Measurements from ENCODE around the gene SETD5. TPM values are rescaled to one million over a fixed set of nuclear protein-coding genes. Genes with fewer than 3 reads are reported as not detected.

SETD5 gene, protein sequence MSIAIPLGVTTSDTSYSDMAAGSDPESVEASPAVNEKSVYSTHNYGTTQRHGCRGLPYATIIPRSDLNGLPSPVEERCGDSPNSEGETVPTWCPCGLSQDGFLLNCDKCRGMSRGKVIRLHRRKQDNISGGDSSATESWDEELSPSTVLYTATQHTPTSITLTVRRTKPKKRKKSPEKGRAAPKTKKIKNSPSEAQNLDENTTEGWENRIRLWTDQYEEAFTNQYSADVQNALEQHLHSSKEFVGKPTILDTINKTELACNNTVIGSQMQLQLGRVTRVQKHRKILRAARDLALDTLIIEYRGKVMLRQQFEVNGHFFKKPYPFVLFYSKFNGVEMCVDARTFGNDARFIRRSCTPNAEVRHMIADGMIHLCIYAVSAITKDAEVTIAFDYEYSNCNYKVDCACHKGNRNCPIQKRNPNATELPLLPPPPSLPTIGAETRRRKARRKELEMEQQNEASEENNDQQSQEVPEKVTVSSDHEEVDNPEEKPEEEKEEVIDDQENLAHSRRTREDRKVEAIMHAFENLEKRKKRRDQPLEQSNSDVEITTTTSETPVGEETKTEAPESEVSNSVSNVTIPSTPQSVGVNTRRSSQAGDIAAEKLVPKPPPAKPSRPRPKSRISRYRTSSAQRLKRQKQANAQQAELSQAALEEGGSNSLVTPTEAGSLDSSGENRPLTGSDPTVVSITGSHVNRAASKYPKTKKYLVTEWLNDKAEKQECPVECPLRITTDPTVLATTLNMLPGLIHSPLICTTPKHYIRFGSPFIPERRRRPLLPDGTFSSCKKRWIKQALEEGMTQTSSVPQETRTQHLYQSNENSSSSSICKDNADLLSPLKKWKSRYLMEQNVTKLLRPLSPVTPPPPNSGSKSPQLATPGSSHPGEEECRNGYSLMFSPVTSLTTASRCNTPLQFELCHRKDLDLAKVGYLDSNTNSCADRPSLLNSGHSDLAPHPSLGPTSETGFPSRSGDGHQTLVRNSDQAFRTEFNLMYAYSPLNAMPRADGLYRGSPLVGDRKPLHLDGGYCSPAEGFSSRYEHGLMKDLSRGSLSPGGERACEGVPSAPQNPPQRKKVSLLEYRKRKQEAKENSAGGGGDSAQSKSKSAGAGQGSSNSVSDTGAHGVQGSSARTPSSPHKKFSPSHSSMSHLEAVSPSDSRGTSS (N-terminal part only)
- total RNA-seq = 58.8 and 88.4 TPM in 2 replicates

DNA sequence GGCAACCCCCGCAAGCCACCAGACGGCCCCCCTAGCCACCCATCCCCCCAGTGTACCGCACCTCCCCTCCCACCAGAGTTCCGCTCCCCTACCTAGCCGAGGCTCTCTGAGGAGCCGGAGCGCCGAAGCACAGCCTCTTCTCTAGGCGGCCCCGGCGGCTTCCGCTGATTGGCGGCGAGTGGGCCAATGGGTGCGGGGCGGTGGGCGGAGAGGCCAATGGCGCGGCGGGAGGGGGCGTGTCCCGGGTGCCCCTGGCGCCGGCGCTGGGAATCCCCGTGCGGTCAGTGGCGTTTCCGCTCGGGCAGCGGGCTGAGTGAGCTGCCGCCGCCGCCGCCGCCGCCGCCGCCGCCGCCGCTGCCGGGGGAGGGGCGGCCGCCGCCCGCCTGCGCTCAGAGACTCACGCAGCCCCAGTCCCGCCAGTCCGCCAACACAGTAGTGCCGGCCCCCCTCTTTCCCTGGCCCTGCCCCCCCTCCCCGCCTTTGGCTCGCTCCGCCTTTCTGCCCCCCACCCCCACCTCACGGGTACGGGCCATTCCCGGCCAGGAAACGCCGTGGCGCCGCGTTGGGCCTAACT, at the start of gene SETD5:
Gene SETD5 (plus strand): TSS at position 284 of the 574 bp plus-strand sequence. CDS start 31,324 bp downstream, outside the sequence.
- DNase-seq (ENCODE audit: extremely low read depth, low read depth, low spot score) = peak; percentile 47

DNA sequence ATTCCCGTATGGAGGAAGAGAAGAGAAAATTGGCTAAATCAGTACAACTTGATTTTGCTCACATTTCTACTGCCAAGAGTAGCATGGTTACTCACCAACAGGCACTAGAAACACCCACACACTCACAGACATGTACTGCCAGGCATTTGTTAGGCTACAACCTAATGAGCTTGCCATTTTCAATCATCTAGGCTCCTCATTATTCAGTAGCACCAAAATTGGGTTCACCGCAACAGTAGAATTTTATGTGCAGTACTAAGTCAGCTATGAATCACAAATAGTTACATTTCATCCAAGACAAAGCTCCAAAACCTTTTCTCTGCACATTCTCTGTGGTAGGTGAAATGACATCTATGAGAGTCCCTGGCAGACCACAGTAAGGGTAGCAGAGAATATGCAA, 49.5 kb upstream of the SETD5 start:
- DNase-seq (ENCODE audit: extremely low read depth, low read depth, low spot score) = no peak

DNA sequence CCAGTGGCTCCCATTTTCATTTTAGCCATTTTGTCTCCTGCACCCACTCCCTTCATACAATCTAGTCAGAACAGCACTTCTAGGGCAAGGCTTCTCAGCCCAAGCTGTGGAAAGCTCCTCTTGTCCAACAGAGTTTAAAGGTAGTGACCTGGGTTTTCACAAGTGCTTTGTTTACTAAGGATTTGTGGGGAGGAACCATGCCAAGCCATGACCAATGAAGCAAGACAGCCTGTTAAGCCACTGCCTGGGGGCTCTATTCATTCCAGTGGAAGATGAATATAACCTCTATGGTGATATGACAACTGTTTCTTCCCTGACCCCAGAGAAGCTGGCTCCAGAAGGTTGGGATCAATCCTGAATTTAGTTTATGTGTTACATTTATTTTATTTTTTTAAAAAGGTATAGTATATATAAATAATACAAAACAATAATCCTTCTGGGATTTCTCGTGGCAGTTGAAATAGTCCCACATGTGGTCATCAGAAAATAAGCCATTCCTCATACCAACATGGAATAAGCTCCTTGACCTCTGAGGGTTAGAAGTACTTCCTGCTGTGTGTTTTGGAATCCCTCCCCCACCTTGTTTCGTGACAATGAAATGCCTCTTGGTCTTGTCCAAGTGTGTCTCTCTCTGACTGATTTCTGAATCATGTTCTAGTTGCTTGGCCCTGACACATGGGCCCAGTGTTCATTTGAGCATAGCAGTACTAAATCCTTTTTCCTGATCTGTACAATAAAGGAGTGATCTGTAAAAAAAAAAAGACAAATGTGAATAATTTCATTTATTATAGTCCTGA, 47.9 kb upstream of the SETD5 start:
- DNase-seq (ENCODE audit: extremely low read depth, low read depth, low spot score) = no peak

DNA sequence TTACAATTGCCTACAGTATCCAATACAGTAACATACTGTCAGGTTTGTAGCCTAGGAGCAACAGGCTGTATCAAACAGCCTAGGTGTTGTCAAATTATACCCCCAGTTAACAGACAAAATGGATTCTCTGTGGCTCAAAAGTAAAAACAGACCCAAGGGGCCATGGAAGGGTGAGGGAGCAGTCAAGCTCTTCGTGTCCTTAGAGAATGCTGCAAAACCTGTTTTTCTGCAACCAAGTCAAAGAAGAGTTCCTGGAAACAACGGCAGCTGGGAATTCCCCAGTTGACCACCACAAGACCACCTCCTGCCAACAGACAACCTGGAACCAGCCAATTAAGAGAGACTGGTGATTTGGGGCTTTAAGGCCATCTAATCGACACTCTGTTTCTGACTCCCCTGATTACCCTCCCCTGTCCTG, 45.7 kb upstream of the SETD5 start:
- DNase-seq (ENCODE audit: extremely low read depth, low read depth, low spot score) = no peak

DNA sequence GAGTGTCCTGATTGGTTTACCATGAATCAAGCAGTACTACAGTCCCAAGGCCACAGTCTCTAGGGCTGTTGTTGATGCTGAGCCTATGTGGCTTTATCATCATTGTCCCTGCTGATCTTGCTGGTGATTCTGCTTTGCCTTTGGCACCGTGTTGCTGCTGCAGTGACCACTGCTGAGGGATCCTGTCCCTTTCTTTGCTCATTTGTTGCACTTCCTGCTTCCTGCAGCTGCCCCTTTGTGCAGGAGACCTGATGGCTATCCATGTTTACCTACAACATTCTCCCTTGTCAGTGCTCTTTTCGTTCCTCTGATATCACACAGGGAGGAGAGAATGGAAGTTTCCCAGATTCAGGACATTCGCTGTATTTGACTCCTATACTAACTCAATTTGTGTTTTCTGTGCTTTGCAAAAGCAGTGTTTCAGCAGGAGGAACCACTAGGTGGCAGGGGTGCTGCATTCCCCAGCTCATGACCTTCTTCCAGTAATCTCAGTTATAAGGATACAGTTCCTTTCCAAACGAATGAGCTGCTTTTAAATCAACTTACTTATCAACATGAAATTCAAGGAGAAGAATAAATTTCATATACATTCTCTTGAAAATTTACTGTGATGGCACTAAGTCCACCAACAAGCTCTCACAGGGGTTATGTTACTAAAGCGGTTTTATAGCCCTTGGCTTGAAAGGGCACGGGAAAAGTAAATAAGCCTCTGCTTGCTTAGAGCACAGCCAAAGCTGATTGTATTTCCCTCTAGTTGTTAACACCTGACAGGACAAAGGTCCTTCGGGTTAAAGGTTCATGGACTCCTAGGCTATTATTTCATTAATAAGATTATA, 44.3 kb upstream of the SETD5 start:
- DNase-seq (ENCODE audit: extremely low read depth, low read depth, low spot score) = peak; percentile 51

DNA sequence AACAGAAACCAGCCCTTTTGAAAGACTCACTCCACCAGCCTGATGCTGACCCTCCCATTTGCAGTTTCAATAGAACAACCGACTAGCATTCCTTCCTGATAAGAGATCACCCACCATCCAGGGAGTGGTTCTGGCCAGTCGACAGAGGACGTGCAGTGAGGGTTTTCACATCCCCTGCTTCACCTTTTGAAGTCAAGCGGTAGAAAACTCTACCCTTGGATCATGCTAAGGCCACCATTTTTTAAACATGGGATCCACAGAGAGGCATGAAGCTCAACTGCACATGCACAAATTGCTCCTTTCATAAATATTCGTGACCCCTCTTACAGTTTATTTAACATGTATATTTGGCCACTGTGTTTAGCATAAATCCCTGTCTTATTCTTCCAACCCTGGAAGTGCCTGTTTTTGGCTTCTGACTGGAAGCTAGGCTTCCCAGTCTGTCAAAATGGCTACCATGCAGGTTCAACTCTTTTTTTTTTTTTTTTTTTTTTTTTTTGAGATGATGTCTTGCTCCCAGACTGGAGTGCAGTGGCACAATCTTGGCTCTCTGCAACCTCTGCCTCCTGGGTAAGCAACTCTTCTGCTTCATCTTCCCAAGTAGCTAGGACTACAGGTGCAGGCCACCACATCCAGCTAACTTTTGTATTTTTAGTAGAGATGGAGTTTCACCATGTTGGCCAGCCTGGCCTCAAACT, 35.6 kb upstream of the SETD5 start:
- no peak for DNase-seq (ENCODE audit: extremely low read depth, low read depth, low spot score)

DNA sequence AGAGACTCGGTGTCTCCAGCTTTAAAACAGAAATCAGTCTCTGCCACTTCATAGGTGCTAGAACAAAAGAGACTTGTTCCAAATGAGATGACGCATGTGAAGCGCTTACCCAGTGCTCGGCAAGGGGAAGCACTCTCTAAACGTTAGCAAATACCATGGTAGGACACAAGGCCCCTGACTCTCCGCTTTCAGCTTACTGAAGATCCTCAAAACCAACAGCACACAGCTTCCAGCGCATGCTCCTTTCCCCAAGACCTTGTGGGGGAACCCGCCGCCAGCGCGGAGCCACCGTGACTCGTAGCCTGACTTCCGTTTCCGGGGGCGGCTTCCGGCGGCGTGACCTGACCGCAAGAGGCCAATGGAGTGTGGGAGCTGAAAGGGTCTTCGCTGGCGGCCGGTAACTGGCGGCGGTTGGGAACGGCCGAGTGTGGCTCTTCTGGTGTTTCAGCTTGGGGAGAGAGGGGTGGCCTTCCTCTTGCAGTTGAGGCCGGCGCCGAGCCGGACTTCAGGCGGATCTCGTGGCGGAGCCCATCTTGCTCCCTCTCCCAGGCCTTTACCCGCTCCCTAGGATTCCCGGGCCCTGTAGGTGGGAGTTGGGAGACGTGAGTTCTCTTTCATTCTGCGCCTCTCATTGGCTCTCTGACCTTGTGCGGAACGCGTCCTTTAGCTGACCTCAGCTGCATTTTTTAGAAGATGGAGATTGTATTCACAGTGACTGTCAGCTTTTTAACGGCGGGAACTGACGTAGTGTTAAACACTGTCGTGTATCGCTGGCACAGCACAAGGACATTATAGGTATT, 34.5 kb upstream of the SETD5 start, which contains the start of gene THUMPD3:
Gene THUMPD3 (plus strand): TSS at position 324 of the 800 bp plus-strand sequence. CDS start 2,015 bp downstream, outside the sequence.
- DNase-seq (ENCODE audit: extremely low read depth, low read depth, low spot score) = peak; percentile 71

DNA sequence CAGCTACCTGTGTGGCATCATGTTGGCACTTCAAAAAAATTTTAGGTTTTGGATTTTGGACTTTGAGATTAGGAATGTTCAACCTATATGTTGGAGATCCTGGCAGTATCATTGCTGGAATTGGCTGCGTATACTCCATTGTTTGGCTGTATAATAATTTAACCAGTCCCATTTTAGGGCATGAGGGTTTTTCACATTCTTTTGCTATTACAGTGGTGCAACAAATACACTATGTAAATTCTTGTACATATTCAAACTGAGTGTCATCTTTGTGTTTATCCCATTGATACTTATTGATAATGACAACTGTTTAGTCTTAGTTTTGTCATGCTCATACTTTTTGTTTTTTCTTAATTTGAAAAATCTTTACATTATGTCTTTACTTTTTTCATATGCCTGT, 27.9 kb upstream of the SETD5 start:
- no peak for DNase-seq (ENCODE audit: extremely low read depth, low read depth, low spot score)

DNA sequence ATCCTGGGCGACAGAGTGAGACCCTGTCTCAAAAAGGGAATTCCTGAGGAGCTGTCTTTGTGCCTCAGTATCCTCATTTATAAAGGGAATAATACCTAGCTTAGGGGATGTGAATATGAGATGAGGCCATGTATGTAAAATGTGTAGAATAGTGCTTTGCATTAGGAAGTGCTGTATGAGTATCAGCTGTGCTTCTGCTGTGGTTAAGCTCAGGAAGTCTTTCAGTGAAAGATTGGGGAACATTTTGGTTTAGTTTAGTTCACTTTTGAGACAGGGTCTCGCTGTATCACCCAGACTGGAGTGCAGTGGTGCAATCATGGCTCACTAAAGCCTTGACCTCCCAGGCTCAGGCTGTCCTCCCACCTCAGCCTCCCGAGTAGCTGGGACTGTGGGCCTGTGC, 23.9 kb upstream of the SETD5 start:
- DNase-seq (ENCODE audit: extremely low read depth, low read depth, low spot score) = no peak

DNA sequence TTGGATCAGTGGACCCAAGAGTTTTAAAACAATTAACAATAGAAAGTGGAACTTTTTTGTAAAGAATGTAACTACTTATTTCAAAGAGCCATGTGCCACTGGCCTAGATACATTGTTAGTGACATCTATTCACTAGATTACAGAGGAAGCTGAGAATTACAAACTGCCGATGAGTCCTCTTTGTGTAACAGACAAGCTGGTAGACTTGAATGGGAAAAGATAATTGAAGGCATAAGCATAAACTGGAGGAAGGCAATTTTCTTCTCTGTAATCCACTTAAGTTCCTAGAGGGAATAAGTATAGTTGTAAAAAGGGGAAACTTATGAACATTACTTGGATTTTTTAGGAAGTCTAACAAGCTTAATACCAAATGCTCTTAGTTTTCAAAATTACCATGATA, 19.4 kb upstream of the SETD5 start:
- DNase-seq (ENCODE audit: extremely low read depth, low read depth, low spot score) = no peak

DNA sequence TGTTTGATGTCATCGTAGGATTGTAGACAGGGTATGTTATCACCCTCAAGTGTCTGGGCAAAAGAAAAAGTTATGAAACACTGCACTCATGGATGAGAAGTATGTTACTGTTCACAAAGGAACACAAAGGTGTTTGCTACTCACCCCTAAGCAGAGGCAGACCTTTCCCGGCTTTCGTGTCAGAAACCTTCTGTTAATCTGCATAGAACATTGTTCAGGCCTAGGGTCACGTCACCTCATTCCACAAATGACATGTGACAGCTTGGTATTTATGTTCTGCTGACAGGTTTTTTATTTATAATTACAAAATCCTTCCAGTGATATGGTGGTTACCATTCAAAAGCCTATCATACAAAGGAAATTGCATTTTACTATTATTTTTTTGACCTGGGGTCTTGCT, 18.1 kb upstream of the SETD5 start:
- DNase-seq (ENCODE audit: extremely low read depth, low read depth, low spot score) = no peak

DNA sequence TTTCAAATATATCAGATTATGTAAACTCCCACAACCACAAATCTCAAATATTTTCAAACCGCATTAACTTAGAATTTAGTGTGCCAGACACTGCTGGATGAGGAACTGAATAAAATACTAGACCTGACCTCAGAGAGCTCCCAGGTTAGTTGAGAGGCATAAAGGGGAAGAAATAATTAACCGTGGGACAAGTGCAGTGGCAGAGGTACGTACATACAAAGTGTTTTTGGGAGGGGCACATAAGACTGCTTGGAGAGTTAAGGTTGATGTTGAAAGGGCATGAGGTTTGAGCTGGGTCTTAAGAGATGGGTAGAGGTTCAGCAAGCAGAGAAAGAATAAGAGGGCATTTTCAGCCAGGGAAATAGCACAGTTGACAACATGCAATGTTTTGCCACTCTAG, 17.4 kb upstream of the SETD5 start:
- no peak for DNase-seq (ENCODE audit: extremely low read depth, low read depth, low spot score)

DNA sequence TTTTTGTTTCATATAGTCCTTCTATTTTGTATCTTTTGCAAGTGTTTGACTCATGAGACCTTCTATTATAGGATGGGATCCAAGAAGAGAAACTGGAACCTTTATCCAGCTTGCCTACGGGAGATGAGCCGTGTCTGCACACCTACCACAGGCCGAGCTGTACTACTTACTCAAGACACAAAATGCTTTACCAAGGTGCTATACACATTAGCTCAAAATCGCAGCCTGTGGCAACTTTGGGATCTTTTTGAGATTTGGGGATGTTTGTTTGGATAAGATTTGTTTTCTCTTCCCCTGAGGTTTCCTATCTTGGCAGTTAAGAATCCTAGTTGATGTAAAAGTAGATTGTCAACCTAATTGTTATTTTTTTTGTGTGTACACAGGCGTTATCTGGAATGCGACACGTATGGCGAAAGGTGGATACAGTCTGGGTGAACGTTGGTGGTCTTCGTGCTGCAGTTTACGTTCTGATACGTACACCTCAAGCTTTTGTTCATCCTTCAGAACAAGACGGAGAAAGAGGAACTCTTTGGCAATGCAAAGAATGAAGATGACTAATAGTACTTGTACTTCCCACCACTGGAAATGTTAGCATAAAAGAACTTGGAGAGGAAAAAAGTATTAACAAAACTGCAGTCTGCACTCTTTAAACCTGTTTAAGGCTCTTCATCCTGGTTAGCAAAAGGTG, 13.1 kb upstream of the SETD5 start:
- no peak for DNase-seq (ENCODE audit: extremely low read depth, low read depth, low spot score)

DNA sequence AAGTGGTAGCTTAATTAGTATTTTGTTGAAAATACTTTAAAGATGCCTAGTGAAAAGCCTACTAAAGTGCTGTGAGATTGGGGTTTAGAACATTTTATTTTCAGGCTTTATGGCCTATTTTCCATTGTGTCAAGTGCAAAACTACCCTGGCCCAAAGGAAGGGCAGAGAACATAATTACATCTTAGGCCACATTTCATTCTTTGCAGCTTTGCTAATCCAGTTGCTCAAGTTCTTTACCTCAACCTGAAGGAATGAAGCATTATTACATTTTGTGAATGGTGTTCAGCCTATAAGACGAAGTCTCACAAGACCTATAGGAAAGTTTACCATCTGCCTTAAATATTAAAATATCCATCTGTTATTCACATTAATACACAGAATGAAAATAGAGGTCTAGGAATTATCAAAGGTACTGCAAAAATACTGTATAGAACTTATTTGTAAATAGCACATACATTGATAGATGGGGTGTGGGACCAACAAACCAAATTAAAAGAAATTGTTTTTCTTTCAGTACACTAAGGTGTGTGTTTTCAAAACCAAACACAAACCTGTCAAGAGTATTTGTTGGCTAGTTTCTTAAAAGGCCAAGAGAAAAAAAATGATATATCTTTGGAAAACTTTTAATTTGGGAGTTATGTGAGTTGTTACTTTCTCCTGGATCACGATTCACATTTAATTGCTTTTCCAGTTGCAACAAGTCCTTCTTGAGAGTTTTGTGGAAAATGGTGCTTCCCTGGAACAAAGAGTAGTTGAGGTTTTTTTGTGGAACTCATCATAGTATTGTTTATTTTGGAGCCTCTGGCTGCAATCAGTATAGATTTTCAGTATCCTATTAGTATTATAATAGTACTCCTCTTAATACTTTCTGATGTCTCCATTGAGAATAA, 12.0 kb upstream of the SETD5 start:
- DNase-seq (ENCODE audit: extremely low read depth, low read depth, low spot score) = no peak

DNA sequence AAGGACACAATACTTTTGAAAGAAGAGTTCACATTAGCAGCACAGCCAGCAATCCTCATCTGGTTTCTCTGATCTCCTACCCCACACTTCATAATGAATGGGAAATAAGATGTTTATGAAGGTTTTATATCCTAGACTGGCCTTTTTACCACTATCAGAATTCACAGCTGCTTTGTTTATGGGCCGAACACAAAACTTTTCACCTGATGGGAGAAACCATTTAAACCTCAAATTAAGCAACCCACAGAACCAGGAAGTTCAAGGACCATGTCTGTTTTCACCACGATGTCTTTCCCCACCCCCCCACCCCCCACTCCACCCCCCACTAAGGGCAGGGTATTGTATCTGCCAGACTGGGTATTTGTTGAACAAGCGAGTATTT, 11.3 kb upstream of the SETD5 start:
- no peak for DNase-seq (ENCODE audit: extremely low read depth, low read depth, low spot score)

Data from glomerular endothelial cell (primary cell).